ENCODE results near the gene WWOX. TPM values are rescaled to one million over a fixed set of nuclear protein-coding genes. Genes with fewer than 3 reads are reported as not detected.

WWOX gene
- total RNA-seq, 1 donor from 2014 or later, result 7.3 TPM

DNA sequence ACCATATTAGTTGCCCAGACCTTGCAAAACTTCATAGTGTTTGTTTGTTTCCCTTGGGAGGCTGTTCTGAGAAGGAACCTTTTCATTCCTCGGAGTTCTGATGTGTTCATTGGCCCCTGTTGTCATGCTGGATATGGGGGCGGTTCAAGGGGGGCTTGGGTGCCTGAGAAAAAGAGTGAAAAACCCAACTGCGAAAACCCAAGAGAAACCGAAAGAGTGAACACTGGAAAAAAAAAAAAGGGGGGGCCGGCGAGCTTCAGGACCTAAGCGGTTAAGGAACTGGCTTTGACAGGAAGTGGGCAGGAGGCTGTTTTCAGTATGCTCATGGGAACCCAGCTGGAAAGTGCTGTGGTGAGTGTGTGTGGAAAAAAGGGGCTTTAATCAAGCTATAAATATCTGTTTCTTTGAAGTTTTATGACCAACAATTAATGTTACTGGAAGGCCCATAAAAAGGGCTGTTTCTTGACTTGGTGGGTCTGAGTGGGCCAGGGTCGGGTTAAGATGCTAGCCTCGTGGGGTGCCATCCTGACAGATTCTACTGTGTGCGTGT, 990.4 kb downstream of the WWOX start:
- Histone ChIP-seq H3K79me2 (ENCODE audit: insufficient read depth, low read length) (no peaks in the 10 kb centered on the region), H3K9ac (ENCODE audit: low read length) (no peak overlapping the region), H2AFZ (ENCODE audit: low read depth, low read length) (no peak overlapping the region), H3K9me3 (ENCODE audit: insufficient read depth, low read depth, low read length) (no peaks in the 10 kb centered on the region), H3K27me3 (ENCODE audit: insufficient read depth, low read length) (no peaks in the 10 kb centered on the region), H4K20me1 (ENCODE audit: insufficient read depth, low read length) (no peaks in the 10 kb centered on the region), H3K4me1 (ENCODE audit: insufficient read depth, low read length) (no peaks in the 10 kb centered on the region), H3K27ac (ENCODE audit: low read depth, low read length) (no peak overlapping the region), H3K4me3 (ENCODE audit: insufficient read depth, low read depth, low read length) (no peak overlapping the region), H3K36me3 (ENCODE audit: insufficient read depth, low read length) (no peaks in the 10 kb centered on the region), H3K4me2 (ENCODE audit: low read length) (no peak overlapping the region)
- no peak for DNase-seq (ENCODE audit: low read depth)
- FAIRE-seq, result no peak
- H3K4me3 Mint-ChIP-seq (ENCODE audit: unreplicated experiment), result no peak overlapping the region
- peaks cover 15% of the 10 kb centered on the region for H3K27me3 Mint-ChIP-seq (ENCODE audit: low read depth, unreplicated experiment)
- H3K9me3 Mint-ChIP-seq (ENCODE audit: unreplicated experiment), result peaks cover 3% of the 10 kb centered on the region
- no peak for TF ChIP-seq EZH2 (IDR thresholded peaks at IDR 0.05; ENCODE audit: insufficient read depth, low read length)
- TF ChIP-seq, protein P1, sequence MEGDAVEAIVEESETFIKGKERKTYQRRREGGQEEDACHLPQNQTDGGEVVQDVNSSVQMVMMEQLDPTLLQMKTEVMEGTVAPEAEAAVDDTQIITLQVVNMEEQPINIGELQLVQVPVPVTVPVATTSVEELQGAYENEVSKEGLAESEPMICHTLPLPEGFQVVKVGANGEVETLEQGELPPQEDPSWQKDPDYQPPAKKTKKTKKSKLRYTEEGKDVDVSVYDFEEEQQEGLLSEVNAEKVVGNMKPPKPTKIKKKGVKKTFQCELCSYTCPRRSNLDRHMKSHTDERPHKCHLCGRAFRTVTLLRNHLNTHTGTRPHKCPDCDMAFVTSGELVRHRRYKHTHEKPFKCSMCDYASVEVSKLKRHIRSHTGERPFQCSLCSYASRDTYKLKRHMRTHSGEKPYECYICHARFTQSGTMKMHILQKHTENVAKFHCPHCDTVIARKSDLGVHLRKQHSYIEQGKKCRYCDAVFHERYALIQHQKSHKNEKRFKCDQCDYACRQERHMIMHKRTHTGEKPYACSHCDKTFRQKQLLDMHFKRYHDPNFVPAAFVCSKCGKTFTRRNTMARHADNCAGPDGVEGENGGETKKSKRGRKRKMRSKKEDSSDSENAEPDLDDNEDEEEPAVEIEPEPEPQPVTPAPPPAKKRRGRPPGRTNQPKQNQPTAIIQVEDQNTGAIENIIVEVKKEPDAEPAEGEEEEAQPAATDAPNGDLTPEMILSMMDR (IDR thresholded peaks at IDR 0.05; ENCODE audit: insufficient read depth, low read depth, low read length), result no peak
- H3K4me1 Mint-ChIP-seq (ENCODE audit: low read depth, unreplicated experiment), result peaks cover 2% of the 10 kb centered on the region
- H3K36me3 Mint-ChIP-seq (ENCODE audit: low read depth, unreplicated experiment), result no peaks in the 10 kb centered on the region
- H3K27ac Mint-ChIP-seq (ENCODE audit: unreplicated experiment), result no peak overlapping the region

DNA sequence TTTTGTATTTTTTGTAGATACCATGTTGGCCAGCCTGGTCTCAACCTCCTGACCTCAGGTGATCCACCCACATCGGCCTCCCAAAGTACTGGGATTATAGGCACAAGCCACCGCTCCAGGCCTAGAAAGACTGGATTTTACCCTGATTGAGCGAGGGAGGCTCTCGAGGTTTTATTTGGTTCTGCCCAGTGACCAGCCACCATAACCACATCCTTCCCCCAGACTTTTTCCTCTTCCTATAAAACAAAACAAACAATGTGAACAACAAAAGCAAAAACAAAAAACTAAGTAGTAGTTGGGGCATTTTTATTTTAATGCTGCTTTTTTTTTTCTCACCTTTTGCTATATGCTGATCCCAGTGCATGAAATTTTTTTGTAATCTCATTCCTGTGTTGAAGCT, 991.5 kb downstream of the WWOX start:
- Histone ChIP-seq H3K4me2 (ENCODE audit: low read length) (no peak overlapping the region), H3K9me3 (ENCODE audit: insufficient read depth, low read depth, low read length) (no peaks in the 10 kb centered on the region), H4K20me1 (ENCODE audit: insufficient read depth, low read length) (no peaks in the 10 kb centered on the region), H3K4me3 (ENCODE audit: insufficient read depth, low read depth, low read length) (no peak overlapping the region), H3K27me3 (ENCODE audit: insufficient read depth, low read length) (no peaks in the 10 kb centered on the region), H3K9ac (ENCODE audit: low read length) (no peak overlapping the region), H2AFZ (ENCODE audit: low read depth, low read length) (no peak overlapping the region), H3K79me2 (ENCODE audit: insufficient read depth, low read length) (no peaks in the 10 kb centered on the region), H3K27ac (ENCODE audit: low read depth, low read length) (no peak overlapping the region), H3K36me3 (ENCODE audit: insufficient read depth, low read length) (no peaks in the 10 kb centered on the region), H3K4me1 (ENCODE audit: insufficient read depth, low read length) (no peaks in the 10 kb centered on the region)
- DNase-seq (ENCODE audit: low read depth) (no peak), FAIRE-seq (no peak)
- TF ChIP-seq, protein P1 (IDR thresholded peaks at IDR 0.05; ENCODE audit: insufficient read depth, low read depth, low read length), result no peak
- TF ChIP-seq EZH2 (IDR thresholded peaks at IDR 0.05; ENCODE audit: insufficient read depth, low read length), result no peak
- Mint-ChIP-seq H3K4me3 (ENCODE audit: unreplicated experiment) (no peak overlapping the region), H3K9me3 (ENCODE audit: unreplicated experiment) (peaks cover 3% of the 10 kb centered on the region), H3K27me3 (ENCODE audit: low read depth, unreplicated experiment) (peaks cover 19% of the 10 kb centered on the region), H3K27ac (ENCODE audit: unreplicated experiment) (no peak overlapping the region), H3K4me1 (ENCODE audit: low read depth, unreplicated experiment) (peaks cover 2% of the 10 kb centered on the region), H3K36me3 (ENCODE audit: low read depth, unreplicated experiment) (no peaks in the 10 kb centered on the region)

DNA sequence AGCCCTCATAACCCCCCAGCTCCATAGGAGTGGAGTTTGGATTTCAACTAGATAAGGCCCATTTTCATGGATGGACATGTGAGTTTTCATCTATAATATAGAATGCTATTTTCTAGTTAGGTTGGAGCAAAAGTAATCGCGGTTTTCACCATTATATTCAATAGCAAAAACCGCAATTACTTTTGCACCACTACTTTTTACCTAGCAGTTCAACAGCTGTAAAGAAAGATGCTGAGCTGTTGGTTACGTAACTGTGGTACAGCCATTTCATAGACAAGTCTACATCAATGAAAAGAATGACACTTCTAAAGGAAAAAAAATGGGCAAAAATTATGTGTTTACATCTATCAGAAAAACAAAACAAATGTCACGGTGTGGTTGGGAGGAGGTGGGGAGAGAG, 993.4 kb downstream of the WWOX start:
- Mint-ChIP-seq H3K4me1 (ENCODE audit: low read depth, unreplicated experiment) (peaks cover 2% of the 10 kb centered on the region), H3K9me3 (ENCODE audit: unreplicated experiment) (peaks cover 1% of the 10 kb centered on the region), H3K27me3 (ENCODE audit: low read depth, unreplicated experiment) (peaks cover 24% of the 10 kb centered on the region), H3K4me3 (ENCODE audit: unreplicated experiment) (no peak overlapping the region), H3K36me3 (ENCODE audit: low read depth, unreplicated experiment) (no peaks in the 10 kb centered on the region), H3K27ac (ENCODE audit: unreplicated experiment) (no peak overlapping the region)
- H3K27ac ChIP-seq (ENCODE audit: low read depth, low read length), result no peak overlapping the region
- H3K9ac ChIP-seq (ENCODE audit: low read length), result no peak overlapping the region
- FAIRE-seq (no peak), DNase-seq (ENCODE audit: low read depth) (no peak)
- no peak for TF ChIP-seq EZH2 (IDR thresholded peaks at IDR 0.05; ENCODE audit: insufficient read depth, low read length)
- TF ChIP-seq, protein P1 (IDR thresholded peaks at IDR 0.05; ENCODE audit: insufficient read depth, low read depth, low read length), result no peak
- no peaks in the 10 kb centered on the region for H3K27me3 ChIP-seq (ENCODE audit: insufficient read depth, low read length)
- H4K20me1 ChIP-seq (ENCODE audit: insufficient read depth, low read length), result no peaks in the 10 kb centered on the region
- no peak overlapping the region for H3K4me2 ChIP-seq (ENCODE audit: low read length)
- no peaks in the 10 kb centered on the region for H3K4me1 ChIP-seq (ENCODE audit: insufficient read depth, low read length)
- H3K9me3 ChIP-seq (ENCODE audit: insufficient read depth, low read depth, low read length), result no peaks in the 10 kb centered on the region
- no peaks in the 10 kb centered on the region for H3K79me2 ChIP-seq (ENCODE audit: insufficient read depth, low read length)
- H3K36me3 ChIP-seq (ENCODE audit: insufficient read depth, low read length), result no peaks in the 10 kb centered on the region
- H2AFZ ChIP-seq (ENCODE audit: low read depth, low read length), result no peak overlapping the region
- no peak overlapping the region for H3K4me3 ChIP-seq (ENCODE audit: insufficient read depth, low read depth, low read length)
